DND-41 (cell line): ENCODE measurements around the gene FLNC.

Experiments
- ATAC-seq: fragments of 200-7000 bp; cut with Tn5 transposase; 3 replicates; pipeline ENCODE4 v1.9.1; 2021; ENCODE audit warnings: low read depth; ENCODE audit not compliant: insufficient read depth
- DNase-seq: peaks from one replicate; pipeline ENCODE4 v3.0.0-alpha.2; 2020
- H2AFZ ChIP-seq: 2 replicates; pipeline ENCODE4 v1.6.0; 2012; ENCODE audit warnings: low read depth, low read length
- H3K27ac ChIP-seq: 2 replicates; pipeline ENCODE4 v1.5.1; 2012; ENCODE audit warnings: low read length, inconsistent platforms
- H3K27me3 ChIP-seq: fragments of 200-600 bp; sonication (generic); 2 replicates; pipeline ENCODE4 v1.6.0; 2012; ENCODE audit warnings: low read length, mild to moderate bottlenecking, inconsistent platforms; ENCODE audit not compliant: insufficient read depth, poor library complexity
- H3K36me3 ChIP-seq: 2 replicates; pipeline ENCODE4 v1.5.1; 2012; ENCODE audit warnings: low read length, inconsistent platforms; ENCODE audit not compliant: insufficient read depth
- H3K4me1 ChIP-seq: 2 replicates; pipeline ENCODE4 v1.5.1; 2012; ENCODE audit warnings: mild to moderate bottlenecking, low read length; ENCODE audit not compliant: insufficient read depth
- H3K4me2 ChIP-seq: 2 replicates; pipeline ENCODE4 v1.6.0; 2012; ENCODE audit warnings: mild to moderate bottlenecking, moderate library complexity, low read length, inconsistent platforms; ENCODE audit not compliant: insufficient read depth
- H3K4me3 ChIP-seq, 2 experiments: fragments of 200-600 bp in 1 of 2; shearing (Covaris generic) in 1 of 2; 2 replicates each; pipeline ENCODE4 v1.5.1; 2012 to 2016; ENCODE audit warnings: inconsistent platforms in 2 of 2, low read length in 2 of 2, mild to moderate bottlenecking in 2 of 2, low read depth in 1 of 2, moderate library complexity in 1 of 2
- H3K79me2 ChIP-seq: 2 replicates; pipeline ENCODE4 v1.6.0; 2012; ENCODE audit warnings: low read length, inconsistent platforms; ENCODE audit not compliant: insufficient read depth
- H3K9ac ChIP-seq: 2 replicates; pipeline ENCODE4 v1.6.0; 2012; ENCODE audit warnings: low read depth, mild to moderate bottlenecking, inconsistent platforms, low read length, moderate library complexity
- H3K9me3 ChIP-seq: 2 replicates; pipeline ENCODE4 v1.5.1; 2012; ENCODE audit warnings: low read length, moderate library complexity, mild to moderate bottlenecking, inconsistent platforms; ENCODE audit not compliant: insufficient read depth, severe bottlenecking
- H4K20me1 ChIP-seq: 2 replicates; pipeline ENCODE4 v1.6.0; 2012; ENCODE audit warnings: low read length; ENCODE audit not compliant: insufficient read depth
- EZH2 ChIP-seq: IDR thresholded peaks from 3 replicates; pipeline ENCODE4 v1.6.1; 2012; ENCODE audit warnings: borderline replicate concordance, low read depth, mild to moderate bottlenecking, moderate library complexity, low read length, inconsistent platforms; ENCODE audit not compliant: severe bottlenecking
- TF ChIP-seq, protein P1 (sequence below): IDR thresholded peaks from 2 replicates; pipeline ENCODE4 v1.5.1; 2012; ENCODE audit warnings: borderline replicate concordance, low read length, moderate library complexity, mild to moderate bottlenecking; ENCODE audit not compliant: poor library complexity, severe bottlenecking; ENCODE audit errors: extremely low read depth

FLNC gene

DNA sequence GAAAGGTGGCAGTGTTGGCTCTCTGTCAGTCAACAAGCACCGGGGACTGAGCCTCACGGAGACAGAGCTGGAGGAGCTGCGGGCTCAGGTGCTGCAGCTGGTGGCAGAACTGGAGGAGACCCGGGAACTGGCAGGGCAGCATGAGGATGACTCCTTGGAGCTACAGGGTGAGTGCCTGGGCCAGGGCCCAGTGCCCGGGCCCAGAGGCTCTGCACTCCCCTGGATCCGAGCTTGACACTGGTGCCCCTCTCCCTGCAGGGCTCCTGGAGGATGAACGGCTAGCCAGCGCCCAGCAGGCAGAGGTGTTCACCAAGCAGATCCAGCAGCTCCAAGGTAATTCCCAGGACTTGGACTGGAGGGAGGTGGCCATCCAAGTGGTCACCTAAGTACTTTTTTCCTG, 35.8 kb upstream of the FLNC start:
- ATAC-seq: no peak
- no peak overlapping the region for H3K4me2 ChIP-seq

DNA sequence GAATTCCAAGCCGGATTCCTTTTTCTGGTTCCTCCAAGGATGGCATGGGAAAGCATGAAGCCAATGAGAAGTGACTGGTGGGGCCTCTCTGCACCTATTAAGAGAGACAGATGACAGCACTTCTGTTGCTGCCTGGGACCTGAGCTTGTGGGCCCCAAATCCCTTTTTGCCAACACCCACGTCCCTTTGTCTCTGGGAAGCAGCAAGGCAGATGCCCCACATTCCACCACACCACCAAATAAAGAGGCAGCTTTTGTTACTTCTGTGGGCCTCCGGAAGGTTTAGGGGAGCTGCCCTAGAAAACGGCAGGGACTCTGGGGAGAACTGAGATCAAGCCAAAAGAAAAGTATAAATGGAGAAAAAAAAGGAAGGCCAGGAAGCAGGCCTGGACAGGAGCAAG, 35.1 kb upstream of the FLNC start:
- 0 out of 2 replicates have a peak, but pooled peaks cover 7% of the 10 kb centered on the region for H3K79me2 ChIP-seq
- H3K9ac ChIP-seq: no peak overlapping the region
- peaks cover 13% of the 10 kb centered on the region for H3K36me3 ChIP-seq
- H4K20me1 ChIP-seq: no peaks in the 10 kb centered on the region
- peaks cover 21% of the 10 kb centered on the region for H3K4me1 ChIP-seq
- no peak for DNase-seq
- no peak overlapping the region for H3K27ac ChIP-seq
- no peak overlapping the region for H3K4me3 ChIP-seq
- TF ChIP-seq EZH2: no peak
- TF ChIP-seq, protein P1, sequence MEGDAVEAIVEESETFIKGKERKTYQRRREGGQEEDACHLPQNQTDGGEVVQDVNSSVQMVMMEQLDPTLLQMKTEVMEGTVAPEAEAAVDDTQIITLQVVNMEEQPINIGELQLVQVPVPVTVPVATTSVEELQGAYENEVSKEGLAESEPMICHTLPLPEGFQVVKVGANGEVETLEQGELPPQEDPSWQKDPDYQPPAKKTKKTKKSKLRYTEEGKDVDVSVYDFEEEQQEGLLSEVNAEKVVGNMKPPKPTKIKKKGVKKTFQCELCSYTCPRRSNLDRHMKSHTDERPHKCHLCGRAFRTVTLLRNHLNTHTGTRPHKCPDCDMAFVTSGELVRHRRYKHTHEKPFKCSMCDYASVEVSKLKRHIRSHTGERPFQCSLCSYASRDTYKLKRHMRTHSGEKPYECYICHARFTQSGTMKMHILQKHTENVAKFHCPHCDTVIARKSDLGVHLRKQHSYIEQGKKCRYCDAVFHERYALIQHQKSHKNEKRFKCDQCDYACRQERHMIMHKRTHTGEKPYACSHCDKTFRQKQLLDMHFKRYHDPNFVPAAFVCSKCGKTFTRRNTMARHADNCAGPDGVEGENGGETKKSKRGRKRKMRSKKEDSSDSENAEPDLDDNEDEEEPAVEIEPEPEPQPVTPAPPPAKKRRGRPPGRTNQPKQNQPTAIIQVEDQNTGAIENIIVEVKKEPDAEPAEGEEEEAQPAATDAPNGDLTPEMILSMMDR: no peak
- no peak for ATAC-seq
- no peaks in the 10 kb centered on the region for H3K27me3 ChIP-seq
- H2AFZ ChIP-seq: no peak overlapping the region
- H3K4me2 ChIP-seq: no peak overlapping the region
- no peaks in the 10 kb centered on the region for H3K9me3 ChIP-seq

More for the DNA sequence above, 35.8 kb upstream of the FLNC start:
- H3K36me3 ChIP-seq: peaks cover 13% of the 10 kb centered on the region
- TF ChIP-seq, protein P1: no peak
- TF ChIP-seq EZH2: no peak
- DNase-seq: no peak
- H3K4me3 ChIP-seq: no peak overlapping the region
- peaks cover 21% of the 10 kb centered on the region for H3K4me1 ChIP-seq
- no peak overlapping the region for H3K27ac ChIP-seq
- H4K20me1 ChIP-seq: no peaks in the 10 kb centered on the region
- no peak overlapping the region for H3K9ac ChIP-seq
- H3K9me3 ChIP-seq: no peaks in the 10 kb centered on the region
- H3K27me3 ChIP-seq: no peaks in the 10 kb centered on the region
- no peak overlapping the region for H2AFZ ChIP-seq
- H3K79me2 ChIP-seq: 0 out of 2 replicates have a peak, but pooled peaks cover 7% of the 10 kb centered on the region

DNA sequence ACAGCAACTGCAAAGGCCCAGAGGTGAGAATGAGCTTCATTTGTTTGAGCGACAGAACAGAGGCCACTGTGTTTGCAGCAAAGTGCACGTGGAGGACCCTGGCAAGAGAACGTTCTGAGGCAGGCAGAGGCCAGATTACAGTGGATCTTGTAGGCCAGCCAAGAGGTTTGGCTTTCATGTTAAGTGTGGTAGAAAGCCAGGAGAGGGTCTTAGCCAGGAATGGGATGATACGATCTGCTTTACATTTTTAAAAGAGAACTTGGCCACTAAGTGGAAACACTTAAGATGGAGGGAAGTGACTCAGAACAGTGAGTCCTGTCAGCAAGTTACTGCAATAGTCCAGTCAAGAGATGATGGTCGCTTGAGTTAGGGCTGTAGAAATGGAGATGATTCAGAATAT, 33.9 kb upstream of the FLNC start:
- Histone ChIP-seq H4K20me1 (no peaks in the 10 kb centered on the region), H3K36me3 (peaks cover 19% of the 10 kb centered on the region), H3K79me2 (0 out of 2 replicates have a peak, but pooled peaks cover 7% of the 10 kb centered on the region), H3K9ac (no peak overlapping the region), H3K4me1 (peaks cover 14% of the 10 kb centered on the region), H3K9me3 (no peaks in the 10 kb centered on the region), H3K27ac (no peak overlapping the region), H3K27me3 (no peaks in the 10 kb centered on the region), H2AFZ (no peak overlapping the region), H3K4me3 (no peak overlapping the region), H3K4me2 (no peak overlapping the region)
- DNase-seq: no peak
- ATAC-seq: no peak
- TF ChIP-seq, protein P1: no peak
- no peak for TF ChIP-seq EZH2

DNA sequence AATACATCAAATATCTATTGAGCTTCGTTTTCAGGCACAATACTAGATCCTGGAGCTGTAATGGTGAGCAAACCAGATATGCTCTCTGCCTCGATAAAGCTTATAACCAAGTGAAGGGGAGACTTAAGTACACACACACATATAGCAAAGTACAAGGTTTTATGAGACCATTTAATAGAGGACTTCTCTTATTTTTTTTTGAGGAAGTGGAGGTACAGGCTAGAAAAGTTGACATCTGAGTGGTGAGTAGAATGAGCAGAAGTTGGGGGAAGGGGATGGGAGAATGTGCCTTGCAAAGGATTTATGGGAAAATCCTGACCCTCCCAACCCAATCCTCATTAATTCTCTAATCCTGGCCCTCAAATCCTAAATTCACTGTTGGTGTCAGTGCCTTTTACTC, 30.8 kb upstream of the FLNC start:
- no peak for TF ChIP-seq EZH2
- TF ChIP-seq, protein P1: no peak
- no peaks in the 10 kb centered on the region for H3K27me3 ChIP-seq
- no peaks in the 10 kb centered on the region for H3K4me1 ChIP-seq
- DNase-seq (no peak), ATAC-seq (no peak)
- no peaks in the 10 kb centered on the region for H3K79me2 ChIP-seq
- no peak overlapping the region for H2AFZ ChIP-seq
- peaks cover 23% of the 10 kb centered on the region; the same call in 1 of the 2 replicates for H3K36me3 ChIP-seq
- no peaks in the 10 kb centered on the region for H3K9me3 ChIP-seq
- no peaks in the 10 kb centered on the region for H4K20me1 ChIP-seq
- H3K9ac ChIP-seq: no peak overlapping the region
- H3K27ac ChIP-seq: no peak overlapping the region
- no peak overlapping the region for H3K4me2 ChIP-seq
- H3K4me3 ChIP-seq: no peak overlapping the region
